HG03060 (cell line): Measurements from ENCODE around the gene SMARCB1.

Experiments used
- ATAC-seq: cut with Tn5 transposase; IDR thresholded peaks from one replicate; pipeline ENCODE4 v1.9.1; 2021; ENCODE audit warnings: low read depth, moderate number of reproducible peaks; ENCODE audit not compliant: unreplicated experiment

Gene SMARCB1

DNA sequence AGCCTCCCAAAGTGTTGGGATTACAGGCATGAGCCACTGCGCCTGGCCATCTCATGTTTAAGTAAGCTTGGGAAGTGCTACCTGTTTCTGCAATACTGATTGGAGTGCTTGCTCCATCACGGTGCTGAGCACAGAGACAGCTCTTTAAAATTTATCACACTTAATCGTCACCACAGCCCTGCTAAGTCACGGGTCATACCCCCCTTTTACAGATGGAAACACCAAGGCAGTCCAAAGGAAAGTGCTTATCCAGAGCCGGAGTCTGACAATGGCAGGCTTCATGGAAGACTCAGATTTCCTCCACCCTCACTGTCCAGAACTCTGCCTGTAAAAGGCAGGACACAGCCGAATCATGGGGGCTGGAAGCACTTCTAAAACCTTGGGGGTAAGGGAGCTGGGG lies 26.7 kb upstream of the SMARCB1 start:
- ATAC-seq = no peak

DNA sequence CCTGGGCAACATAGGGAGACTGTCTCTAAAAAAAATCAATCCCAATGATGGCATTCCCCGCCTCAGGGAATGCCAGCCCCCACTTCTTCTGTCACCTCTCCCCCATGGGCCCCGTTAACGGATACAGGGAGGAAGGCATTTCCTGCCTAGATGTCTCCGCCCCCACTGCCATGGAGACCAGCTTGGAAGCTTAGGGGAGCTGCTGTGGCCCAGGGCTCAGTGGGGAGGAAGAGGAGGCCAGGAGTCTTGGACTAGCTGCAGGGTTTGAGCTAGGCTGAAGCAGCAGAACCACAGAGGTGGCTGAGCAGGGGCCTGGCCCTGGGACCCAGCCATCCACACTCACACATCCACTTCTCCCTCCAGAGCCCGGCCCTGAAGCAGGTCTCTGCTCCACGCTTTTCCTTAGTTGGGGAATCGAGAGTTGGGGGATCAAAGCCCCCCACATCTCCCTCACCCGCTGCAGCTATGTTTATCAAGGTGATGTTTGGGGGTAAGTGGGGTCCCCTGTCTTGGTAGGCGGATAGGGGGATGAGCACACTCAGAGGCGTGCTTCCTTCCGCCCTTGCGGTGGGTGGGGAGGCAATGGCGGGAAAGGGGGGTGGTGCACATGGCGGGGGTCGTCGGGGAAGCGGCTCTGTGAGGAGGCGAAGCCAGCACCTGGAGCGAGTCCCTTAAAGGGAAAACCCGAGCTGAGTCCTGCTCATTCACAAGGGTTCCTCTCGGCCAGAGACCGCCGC lies 23.8 kb upstream of the SMARCB1 start, which contains the start of gene C22orf15:
TSS of gene C22orf15 (plus strand) at position 149 of the 737 bp plus-strand sequence. CDS start at position 466, 317 bp downstream.
- no peak for ATAC-seq

- ATAC-seq = no peak
Measured at GRCh38 chr22:23763579-23763945, 23.2 kb upstream of the SMARCB1 start.

GRCh38 chr22:23763954-23764353 lies 22.8 kb upstream of the SMARCB1 start:
- no peak for ATAC-seq

DNA sequence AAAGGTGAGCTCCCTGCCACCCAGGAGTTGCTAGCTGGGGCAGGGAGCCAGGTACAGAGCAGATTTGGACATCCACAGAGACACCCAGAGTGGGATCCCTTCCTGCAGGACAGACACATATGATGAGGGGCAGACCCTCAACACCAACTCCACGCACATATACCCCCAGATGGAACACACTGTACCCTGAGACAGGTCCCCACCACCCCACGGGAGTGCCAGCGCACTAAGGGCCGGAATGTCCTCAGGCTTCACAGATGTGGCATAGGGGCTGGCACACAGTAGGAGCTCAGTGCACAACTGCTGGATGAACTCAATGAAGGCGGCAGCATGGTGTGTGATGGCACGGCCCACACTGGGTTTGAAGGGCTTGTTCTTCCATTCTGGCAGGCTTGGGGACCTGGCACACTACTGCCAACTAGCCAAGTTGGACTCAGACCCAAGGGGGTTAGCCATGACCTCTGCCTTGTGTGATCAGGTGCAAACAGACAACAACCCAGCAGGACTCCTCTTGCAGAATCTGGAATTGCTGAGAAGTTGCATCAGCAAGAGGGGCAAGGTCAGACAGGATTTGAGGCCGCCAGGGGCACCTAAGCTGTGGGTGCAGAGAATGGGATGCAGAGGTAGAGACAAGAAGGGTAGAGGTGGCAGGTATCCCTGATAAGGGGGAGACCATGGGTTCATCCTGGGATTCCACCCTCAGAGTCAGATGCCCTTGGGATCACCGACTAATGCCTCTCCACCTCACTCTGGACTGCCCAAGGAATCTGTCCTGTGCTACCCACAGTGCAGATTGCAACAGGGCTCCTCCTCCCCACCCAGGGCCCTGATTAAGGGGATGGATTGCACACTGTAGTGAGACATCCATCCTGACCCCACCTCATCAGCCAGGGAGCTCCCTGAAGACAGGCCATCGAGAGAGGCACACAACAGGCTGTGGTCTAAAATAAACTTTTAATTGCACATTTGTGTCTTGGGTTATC lies 21.6 kb upstream of the SMARCB1 start:
- ATAC-seq = no peak

DNA sequence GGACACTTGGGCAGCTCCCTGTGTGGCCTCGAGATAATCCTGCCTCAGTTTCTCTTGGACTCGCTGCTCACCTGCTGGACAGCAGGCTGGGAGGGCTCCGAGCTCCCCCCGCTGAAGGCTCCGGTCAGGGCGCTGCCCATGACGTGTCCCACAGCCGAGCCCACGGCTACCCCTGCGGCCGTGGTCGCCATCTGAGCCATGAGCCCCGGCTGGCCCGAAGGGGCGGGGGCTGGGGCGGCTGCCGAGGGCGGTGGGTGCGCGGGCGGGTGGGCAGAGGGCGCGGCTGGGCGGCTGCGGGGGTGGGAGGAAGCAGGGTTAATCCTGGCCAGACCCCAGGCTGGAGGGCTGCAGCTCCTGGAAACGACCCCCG lies 19.5 kb upstream of the SMARCB1 start:
- no peak for ATAC-seq

- ATAC-seq = no peak
Measured at GRCh38 chr22:23767673-23768548, 18.9 kb upstream of the SMARCB1 start, which contains the start of gene CHCHD10. TSS of gene CHCHD10 (minus strand) at chr22:23767972. CDS start at chr22:23767874, 98 bp downstream.

DNA sequence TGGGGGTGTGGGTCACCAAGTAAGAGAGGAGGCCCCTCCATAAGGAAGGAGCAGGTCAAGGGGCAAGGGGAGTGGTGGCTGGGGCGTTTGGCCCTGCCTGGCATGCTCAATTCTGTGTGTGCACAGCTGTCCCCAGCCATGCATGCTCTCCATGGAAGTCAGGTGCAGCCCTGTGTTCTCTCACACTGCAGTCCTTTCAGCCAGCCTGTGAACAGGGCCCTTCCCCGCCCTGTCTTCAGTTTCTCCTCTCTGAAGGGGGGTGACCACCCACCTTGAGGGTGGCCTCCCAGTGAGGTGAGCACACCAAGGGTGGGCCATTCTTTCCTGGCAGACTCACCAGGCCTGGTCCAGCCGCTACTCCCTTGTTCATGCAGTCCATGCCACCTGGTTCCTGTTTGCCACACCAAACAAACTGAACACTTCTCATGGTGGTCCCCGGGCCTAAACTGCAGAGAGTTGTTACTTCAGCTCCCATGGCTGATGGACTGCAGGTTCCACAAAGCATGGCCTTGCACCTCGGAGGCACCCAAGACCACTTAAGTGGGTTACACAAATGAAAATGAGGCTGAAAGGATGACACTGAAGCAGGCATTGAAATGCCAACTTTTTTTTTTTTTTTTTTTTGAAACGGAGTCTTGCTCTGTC lies 17.3 kb upstream of the SMARCB1 start:
- ATAC-seq = no peak

DNA sequence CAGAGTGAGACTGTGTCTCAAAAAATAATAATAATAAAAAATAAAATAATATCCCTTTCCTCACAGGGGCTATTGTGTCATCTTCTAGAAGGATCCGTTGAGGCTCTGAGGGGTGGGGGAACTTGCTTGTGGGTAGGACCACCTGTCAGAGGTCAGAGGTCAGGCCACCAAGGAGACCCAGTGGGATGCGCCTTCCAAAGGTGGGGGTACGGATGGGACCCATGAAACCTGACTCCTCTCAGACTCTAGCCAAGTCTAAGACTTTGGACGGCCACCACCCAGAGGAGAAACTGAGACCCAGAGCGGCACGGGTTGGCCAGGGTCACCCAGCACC lies 14.5 kb upstream of the SMARCB1 start:
- no peak for ATAC-seq

GRCh38 chr22:23772649-23773473 lies 13.9 kb upstream of the SMARCB1 start, which contains the start of gene MMP11:
TSS of gene MMP11 (plus strand) at chr22:23772849. CDS start at chr22:23772871, 22 bp downstream.
- no peak for ATAC-seq

DNA sequence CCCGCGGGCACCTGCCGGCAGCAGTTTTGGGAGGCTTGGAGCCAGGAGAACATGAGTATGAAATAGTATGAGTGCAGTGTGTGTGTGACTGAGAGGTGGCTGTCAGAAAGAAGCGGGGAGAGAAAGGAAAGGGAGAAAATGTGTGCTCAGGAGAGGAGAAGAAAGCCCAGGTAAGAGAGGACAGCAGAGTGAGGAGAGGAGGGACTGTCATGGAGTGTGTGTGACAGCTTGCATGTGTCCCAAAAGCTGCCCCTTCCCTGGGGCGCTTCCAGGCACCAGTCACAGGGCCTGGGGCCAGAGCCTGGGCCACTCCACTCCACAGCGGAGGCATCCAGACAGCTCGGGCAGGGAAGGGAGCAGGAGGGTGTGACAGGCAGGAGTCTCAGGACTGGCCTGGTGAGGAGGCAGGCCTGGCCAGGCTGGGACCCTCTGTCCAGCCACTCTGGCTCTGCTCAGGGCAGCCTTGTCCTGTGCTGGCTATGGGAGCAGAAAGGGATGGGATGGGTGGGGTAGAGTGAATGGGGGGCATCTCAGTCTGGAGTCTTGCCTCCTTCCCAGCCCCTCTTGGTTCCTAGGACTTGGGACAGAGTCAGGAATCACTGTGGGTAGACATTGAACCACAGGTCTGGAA lies 13.2 kb upstream of the SMARCB1 start:
- ATAC-seq = no peak

DNA sequence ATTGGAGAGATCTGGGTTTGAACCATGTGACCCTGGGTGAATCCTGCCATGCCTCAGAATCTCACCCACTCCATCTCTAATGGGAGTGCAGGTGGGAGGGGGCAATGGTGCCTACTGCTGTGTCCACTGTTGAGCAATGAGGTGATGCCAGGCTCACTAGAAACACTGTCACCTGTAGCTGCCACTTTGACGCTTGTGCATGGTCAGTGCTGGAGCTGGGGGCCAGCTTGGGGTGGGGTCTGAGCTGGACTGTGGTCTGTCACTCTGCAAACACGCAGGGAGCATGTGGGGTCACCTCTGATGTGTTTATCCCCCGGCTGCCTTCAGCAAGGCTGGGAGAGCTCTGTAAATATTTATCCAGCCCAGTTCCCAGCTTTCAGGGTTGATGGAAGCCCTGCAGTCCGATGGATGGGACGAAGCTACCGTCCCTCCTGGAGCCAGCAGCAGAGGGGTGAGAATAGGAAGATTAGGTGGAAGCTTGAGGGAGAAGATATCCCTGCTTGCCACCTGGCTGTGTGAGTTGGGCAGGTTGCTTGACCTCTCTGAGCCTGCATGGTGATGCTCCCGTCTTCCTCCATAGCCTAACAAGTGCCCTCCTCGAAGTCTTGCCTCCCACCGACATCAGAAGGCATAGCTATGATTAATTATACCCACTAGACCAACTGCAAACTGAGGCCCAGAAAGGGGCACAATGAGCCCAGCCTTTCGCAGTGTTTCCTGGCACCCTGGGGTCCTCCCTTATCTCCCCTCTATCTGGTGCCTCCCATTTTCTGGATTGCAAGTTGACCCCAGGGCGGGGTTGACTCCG lies 12.4 kb upstream of the SMARCB1 start:
- no peak for ATAC-seq

GRCh38 chr22:23774922-23775436 lies 11.8 kb upstream of the SMARCB1 start:
- ATAC-seq = no peak

GRCh38 chr22:23775779-23776375 lies 10.9 kb upstream of the SMARCB1 start:
- no peak for ATAC-seq

DNA sequence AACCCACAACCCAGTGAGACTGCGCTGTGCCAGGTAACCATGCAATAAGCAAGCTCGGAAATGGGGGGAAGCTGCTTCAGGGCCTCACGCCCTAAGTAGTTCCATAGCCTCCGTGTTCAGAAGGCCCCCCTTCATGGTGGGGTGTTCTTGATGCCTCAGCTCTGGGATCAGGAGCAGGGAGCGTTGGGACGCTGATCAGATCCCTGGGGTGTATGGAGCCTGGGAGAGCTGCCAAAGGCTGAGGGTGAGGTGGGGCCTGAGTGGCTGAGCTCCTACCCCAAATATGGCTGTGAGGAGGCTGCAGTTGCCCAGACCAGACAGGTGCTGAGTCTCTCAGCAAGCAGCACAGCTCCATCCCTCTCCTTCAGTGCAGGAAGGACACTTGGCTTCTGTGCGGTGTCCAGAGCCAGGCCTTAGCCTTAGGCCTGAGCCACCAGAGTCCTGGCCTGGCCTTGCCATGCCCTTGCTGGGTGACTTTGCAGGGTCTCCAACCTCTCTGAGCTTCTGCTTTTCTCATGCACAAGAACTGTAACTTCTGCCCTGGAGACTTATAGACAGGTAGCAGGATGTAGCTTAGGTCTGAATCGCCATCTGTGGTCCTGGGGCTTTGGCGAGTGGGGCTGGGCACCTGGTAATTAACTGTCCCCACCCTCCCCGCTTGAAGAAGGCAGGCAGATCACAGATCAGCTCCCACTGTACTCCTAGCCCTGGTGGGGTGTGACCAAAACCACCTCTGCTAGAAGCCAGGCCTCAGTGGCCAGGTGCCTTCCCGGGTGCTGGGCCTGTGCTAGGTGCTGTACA lies 8.8 kb upstream of the SMARCB1 start:
- no peak for ATAC-seq

- no peak for ATAC-seq
Measured at GRCh38 chr22:23778577-23778900, 8.2 kb upstream of the SMARCB1 start.

- ATAC-seq = no peak
Measured at GRCh38 chr22:23779083-23779482, 7.7 kb upstream of the SMARCB1 start.
